HepG2 (cell line): ENCODE results near the gene CD28. TPM values are rescaled to one million over a fixed set of nuclear protein-coding genes. Genes with fewer than 3 reads are reported as not detected.

ENCODE experiments used
- ATAC-seq: fragments of 200-7000 bp; cut with Tn5 transposase; 3 replicates; pipeline ENCODE4 v1.9.1; 2020; ENCODE audit warnings: mild to moderate bottlenecking, moderate library complexity
- BruUV-seq: library from RNA; stranded (reverse); fragments of 400-500 nt; replicated peaks from 2 replicates; lab custom pipeline; 2021; lab: Mats Ljungman, UMichigan
- CTCF ChIA-PET: fragments of 300-600 bp; formaldehyde crosslinking; extraction: SDS; loops from one replicate; lab custom pipeline; 2021; ENCODE audit warnings: low total read pairs, inconsistent platforms, low intra/inter-chr PET ratio; lab: Yijun Ruan, JAX
- POLR2A ChIA-PET: fragments of 350-600 bp; sonication (Branson Sonifier 250); formaldehyde crosslinking; loops from one replicate; lab custom pipeline; 2020; ENCODE audit warnings: antibody characterized with exemption, inconsistent platforms; lab: Yijun Ruan, JAX
- DNase-seq: peaks from one replicate; pipeline ENCODE4 v3.0.0-alpha.2; 2015; ENCODE audit warnings: low spot score
- FAIRE-seq: peaks from 3 replicates; lab custom pipeline; 2011; peaks lifted over from hg19 to GRCh38; lab: Jason Lieb, UNC
- H2AFZ ChIP-seq: one replicate; pipeline ENCODE4 v1.6.1; 2011; ENCODE audit warnings: low read length, inconsistent platforms
- H3K27ac ChIP-seq: fragments of 300-600 bp; 3 replicates; pipeline ENCODE4 v1.8.0; 2011; ENCODE audit warnings: mixed run types, mild to moderate bottlenecking, mixed read lengths, low read length, inconsistent platforms; ENCODE audit not compliant: insufficient read depth; ENCODE audit errors: extremely low read length
- H3K27me3 ChIP-seq, 2 experiments: fragments of 200-600 bp in 1 of 2; 2 replicates in 1 of 2; 3 replicates in 1 of 2; pipeline versions ENCODE4 v1.6.0 to v1.8.0; 2011; ENCODE audit warnings: low read length in 2 of 2, mild to moderate bottlenecking in 2 of 2, moderate library complexity in 2 of 2, inconsistent platforms in 1 of 2; ENCODE audit not compliant: insufficient read depth in 2 of 2, control insufficient read depth in 1 of 2
- H3K36me3 ChIP-seq, 2 experiments: fragments of 200-600 bp in 1 of 2; replicated peaks in 1 of 2; 2 replicates in 1 of 2; 3 replicates in 1 of 2; pipeline versions ENCODE4 v1.5.1 to v1.8.0; 2011; ENCODE audit warnings: low read length in 2 of 2, inconsistent platforms in 1 of 2; ENCODE audit not compliant: insufficient read depth in 2 of 2, control insufficient read depth in 1 of 2
- H3K4me1 ChIP-seq: 2 replicates; pipeline ENCODE4 v1.5.1; 2012; ENCODE audit warnings: low read length, inconsistent platforms; ENCODE audit not compliant: insufficient read depth
- H3K4me2 ChIP-seq: 2 replicates; pipeline ENCODE4 v1.6.0; 2011; ENCODE audit warnings: low read depth, low read length, inconsistent platforms
- H3K4me3 ChIP-seq, 3 experiments: fragments of 200-600 bp in 1 of 3; sonication (generic), shearing (Covaris generic) in 1 of 3; replicated peaks in 1 of 3; 2 replicates each; pipeline ENCODE4 v1.5.1; 2011 to 2016; ENCODE audit warnings: low read length in 3 of 3, inconsistent platforms in 2 of 3, low read depth in 2 of 3, mild to moderate bottlenecking in 2 of 3, control low read depth in 1 of 3, mixed read lengths in 1 of 3; ENCODE audit not compliant: insufficient read depth in 1 of 3
- H3K79me2 ChIP-seq: one replicate; pipeline ENCODE4 v1.6.1; 2011; ENCODE audit warnings: low read length, inconsistent platforms; ENCODE audit not compliant: insufficient read depth
- H3K9ac ChIP-seq: 2 replicates; pipeline ENCODE4 v1.6.0; 2011; ENCODE audit warnings: mild to moderate bottlenecking, low read depth, low read length, inconsistent platforms; ENCODE audit not compliant: insufficient read depth
- H3K9me3 ChIP-seq: 2 replicates; pipeline ENCODE4 v1.5.1; 2012; ENCODE audit warnings: mild to moderate bottlenecking, low read length
- H4K20me1 ChIP-seq: 2 replicates; pipeline ENCODE4 v1.6.0; 2011; ENCODE audit warnings: inconsistent platforms, mild to moderate bottlenecking, low read length, moderate library complexity; ENCODE audit not compliant: insufficient read depth
- BRD4 ChIP-seq: sonication (generic); formaldehyde crosslinking; IDR thresholded peaks from 2 replicates; pipeline ENCODE4 v1.4.0; 2020; ENCODE audit warnings: missing genetic modification reagents
- MED1 ChIP-seq: sonication (generic); formaldehyde crosslinking; IDR thresholded peaks from 2 replicates; pipeline ENCODE4 v1.4.0; 2020; ENCODE audit warnings: missing genetic modification reagents
- NFIB ChIP-seq: sonication (generic); formaldehyde crosslinking; IDR thresholded peaks from 2 replicates; pipeline ENCODE4 v1.9.0; 2021; ENCODE audit warnings: missing genetic modification reagents, mild to moderate bottlenecking, borderline replicate concordance
- PAXIP1 ChIP-seq: sonication (generic); formaldehyde crosslinking; conservative IDR thresholded peaks from 2 replicates; pipeline ENCODE4 v1.4.0; 2020; ENCODE audit warnings: mild to moderate bottlenecking, missing genetic modification reagents, moderate library complexity
- ZBTB46 ChIP-seq: sonication (generic); formaldehyde crosslinking; IDR thresholded peaks from 2 replicates; pipeline ENCODE4 v1.4.0; 2020; ENCODE audit warnings: mild to moderate bottlenecking, missing genetic modification reagents, borderline replicate concordance
- ZFP41 ChIP-seq: sonication (generic); formaldehyde crosslinking; IDR thresholded peaks from 2 replicates; pipeline ENCODE4 v1.4.0; 2020; ENCODE audit warnings: mild to moderate bottlenecking, missing genetic modification reagents, borderline replicate concordance
- ZNF260 ChIP-seq: sonication (generic); formaldehyde crosslinking; IDR thresholded peaks from 2 replicates; pipeline ENCODE4 v1.4.0; 2020; ENCODE audit warnings: missing genetic modification reagents, low read depth, mild to moderate bottlenecking, borderline replicate concordance
- ZNF343 ChIP-seq: sonication (generic); formaldehyde crosslinking; IDR thresholded peaks from 2 replicates; pipeline ENCODE4 v1.4.0; 2020; ENCODE audit warnings: mild to moderate bottlenecking, missing genetic modification reagents
- ZNF619 ChIP-seq: sonication (generic); formaldehyde crosslinking; IDR thresholded peaks from 2 replicates; pipeline ENCODE4 v1.4.0; 2020; ENCODE audit warnings: mild to moderate bottlenecking, missing genetic modification reagents
- ZNF652 ChIP-seq: IDR thresholded peaks from 2 replicates; pipeline ENCODE4 v1.6.1; 2016; ENCODE audit warnings: low read depth, borderline replicate concordance
- WGBS: methylation state at CpG from one replicate; pipeline ENCODE4 v1.1.6; 2017; ENCODE audit warnings: low lambda C conversion rate; 5-methylcytosine and 5-hydroxymethylcytosine counted together
- in situ Hi-C: cut with HindIII; loops from 2 replicates; pipeline ENCODE4 v1.10.0; 2017; ENCODE audit warnings: low pct_unique_long_range_greater_than_20kb; ENCODE audit not compliant: extremely low pct_ligation_motif_present
- intact Hi-C: fragments of 100-400 bp; cut with micrococcal nuclease; formaldehyde crosslinking; loops from one replicate; pipeline ENCODE4 v1.10.0; 2022; ENCODE audit not compliant: unreplicated experiment
- polyA plus RNA-seq, 8 experiments: library from polyadenylated mRNA; depleted of rRNA in 3 of 8; stranded (reverse) in 7 of 8; unstranded in 1 of 8; fragments of >200 nt; fragmentation: Illumina TruSeq in 4 of 8; extraction: Trizol in 4 of 8; gene quantifications; 2 replicates each; pipeline versions ENCODE4 v1.2.1 to v1.2.3, GENCODE V29; 2011 to 2016; ENCODE audit warnings: low read depth in 4 of 8, missing spikeins in 1 of 8, mixed read lengths in 1 of 8; ENCODE audit not compliant: insufficient read depth in 1 of 8
- total RNA-seq, 5 experiments: library from RNA; depleted of rRNA; stranded (reverse); fragments of >200 nt; fragmentation: Illumina TruSeq; extraction: Trizol; gene quantifications; 2 replicates each; pipeline ENCODE4 v1.2.3, GENCODE V29; 2016; ENCODE audit warnings: low read depth in 1 of 5
- TF ChIP-seq, protein P1 (sequence below): sonication (generic); formaldehyde crosslinking; IDR thresholded peaks from 2 replicates; pipeline ENCODE4 v1.4.0; 2020; ENCODE audit warnings: low read depth, missing genetic modification reagents
- TF ChIP-seq, protein P2 (sequence below): IDR thresholded peaks from 2 replicates; pipeline ENCODE4 v1.6.1; 2016; ENCODE audit warnings: low read depth, borderline replicate concordance

CD28 gene
- total and polyA plus RNA-seq, 2 of the 13 experiments (the other 11 are each of a cell fraction or from before 2014, with no cell fraction given): not detected

- TF ChIP-seq PAXIP1 (CRISPR knock-in tag): 0 out of 2 replicates have a peak, but pooled peaks have one; percentile 18
- no peak for TF ChIP-seq ZNF260 (CRISPR knock-in tag)
- TF ChIP-seq MED1 (CRISPR knock-in tag): 0 out of 2 replicates have a peak, but pooled peaks have one; percentile 17
- TF ChIP-seq, all 625 proteins: peak for 13
These were observed 22.4 kb upstream of the CD28 start (continued) for GRCh38 chr2:203683932-203684556.

DNA sequence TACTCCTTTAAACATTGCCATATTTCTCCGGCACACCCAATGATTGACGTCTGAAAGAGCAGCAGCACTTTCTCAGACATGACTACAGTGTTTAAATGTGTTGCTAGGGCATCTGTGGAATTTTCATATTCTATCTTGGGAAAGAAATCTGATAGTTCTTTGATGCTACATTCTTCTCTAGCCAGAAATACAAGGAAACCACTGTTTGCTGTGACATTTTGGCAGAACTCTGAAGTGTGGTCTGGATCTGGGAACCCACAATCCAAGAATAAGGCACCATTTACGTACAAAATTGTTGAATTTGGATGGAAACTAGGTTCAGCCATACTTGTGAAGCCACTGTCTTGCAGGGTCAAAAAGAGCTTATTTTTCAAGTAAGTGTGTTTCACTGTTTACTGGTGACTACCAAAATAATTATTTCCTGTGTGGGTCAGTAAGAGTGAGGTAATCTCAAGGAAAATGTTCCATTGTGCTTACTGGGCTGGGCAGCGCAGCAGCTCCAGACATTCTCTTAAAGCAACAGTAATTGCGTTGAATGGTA is 21.3 kb upstream of the CD28 start:
- no peak for DNase-seq
- no peak for ATAC-seq
- no peaks in the 10 kb centered on the region for H3K27me3 ChIP-seq
- H3K4me2 ChIP-seq: no peak overlapping the region
- no TSS peak for BruUV-seq
- no peak overlapping the region for H3K27ac ChIP-seq
- no peak overlapping the region for H3K4me3 ChIP-seq
- H4K20me1 ChIP-seq: no peaks in the 10 kb centered on the region
- CTCF ChIA-PET: no interaction called here
- WGBS: 74% methylated on average over 5 of the region's 5 CpGs
- in situ Hi-C loops (no loop called here), intact Hi-C loops (no loop called here)
- H3K9me3 ChIP-seq: no peaks in the 10 kb centered on the region
- no peaks in the 10 kb centered on the region for H3K36me3 ChIP-seq
- POLR2A ChIA-PET: no interaction called here
- no peak overlapping the region for H2AFZ ChIP-seq
- H3K4me1 ChIP-seq: peaks cover 32% of the 10 kb centered on the region
- H3K9ac ChIP-seq: no peak overlapping the region
- FAIRE-seq: no peak
- H3K79me2 ChIP-seq: no peaks in the 10 kb centered on the region
- TF ChIP-seq, protein P1, sequence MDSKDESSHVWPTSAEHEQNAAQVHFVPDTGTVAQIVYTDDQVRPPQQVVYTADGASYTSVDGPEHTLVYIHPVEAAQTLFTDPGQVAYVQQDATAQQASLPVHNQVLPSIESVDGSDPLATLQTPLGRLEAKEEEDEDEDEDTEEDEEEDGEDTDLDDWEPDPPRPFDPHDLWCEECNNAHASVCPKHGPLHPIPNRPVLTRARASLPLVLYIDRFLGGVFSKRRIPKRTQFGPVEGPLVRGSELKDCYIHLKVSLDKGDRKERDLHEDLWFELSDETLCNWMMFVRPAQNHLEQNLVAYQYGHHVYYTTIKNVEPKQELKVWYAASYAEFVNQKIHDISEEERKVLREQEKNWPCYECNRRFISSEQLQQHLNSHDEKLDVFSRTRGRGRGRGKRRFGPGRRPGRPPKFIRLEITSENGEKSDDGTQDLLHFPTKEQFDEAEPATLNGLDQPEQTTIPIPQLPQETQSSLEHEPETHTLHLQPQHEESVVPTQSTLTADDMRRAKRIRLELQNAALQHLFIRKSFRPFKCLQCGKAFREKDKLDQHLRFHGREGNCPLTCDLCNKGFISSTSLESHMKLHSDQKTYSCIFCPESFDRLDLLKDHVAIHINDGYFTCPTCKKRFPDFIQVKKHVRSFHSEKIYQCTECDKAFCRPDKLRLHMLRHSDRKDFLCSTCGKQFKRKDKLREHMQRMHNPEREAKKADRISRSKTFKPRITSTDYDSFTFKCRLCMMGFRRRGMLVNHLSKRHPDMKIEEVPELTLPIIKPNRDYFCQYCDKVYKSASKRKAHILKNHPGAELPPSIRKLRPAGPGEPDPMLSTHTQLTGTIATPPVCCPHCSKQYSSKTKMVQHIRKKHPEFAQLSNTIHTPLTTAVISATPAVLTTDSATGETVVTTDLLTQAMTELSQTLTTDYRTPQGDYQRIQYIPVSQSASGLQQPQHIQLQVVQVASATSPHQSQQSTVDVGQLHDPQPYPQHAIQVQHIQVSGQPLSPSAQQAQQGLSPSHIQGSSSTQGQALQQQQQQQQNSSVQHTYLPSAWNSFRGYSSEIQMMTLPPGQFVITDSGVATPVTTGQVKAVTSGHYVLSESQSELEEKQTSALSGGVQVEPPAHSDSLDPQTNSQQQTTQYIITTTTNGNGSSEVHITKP (CRISPR knock-in tag): no peak
- no peak for TF ChIP-seq NFIB (CRISPR knock-in tag)
- TF ChIP-seq ZFP41 (CRISPR knock-in tag): no peak
- no peak for TF ChIP-seq BRD4 (CRISPR knock-in tag)
- no peak for TF ChIP-seq ZNF652
- TF ChIP-seq, protein P2, sequence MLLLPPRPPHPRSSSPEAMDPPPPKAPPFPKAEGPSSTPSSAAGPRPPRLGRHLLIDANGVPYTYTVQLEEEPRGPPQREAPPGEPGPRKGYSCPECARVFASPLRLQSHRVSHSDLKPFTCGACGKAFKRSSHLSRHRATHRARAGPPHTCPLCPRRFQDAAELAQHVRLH (CRISPR knock-in tag): no peak
- TF ChIP-seq ZNF619: no peak
- no peak for TF ChIP-seq ZNF343 (CRISPR knock-in tag)
- no peak for TF ChIP-seq ZBTB46 (CRISPR knock-in tag)
